Measurements from ENCODE around the gene SH3TC1.

SH3TC1 gene

GRCh38 chr4:8198906-8199593 lies at the start of gene SH3TC1:
TSS of gene SH3TC1 (plus strand) at chr4:8199290. CDS start at chr4:8205195, 5,905 bp downstream.
- peak; percentile 87 for DNase-seq

GRCh38 chr4:8149664-8150063 lies 49.4 kb upstream of the SH3TC1 start:
- no peak for DNase-seq

GRCh38 chr4:8150152-8151090 lies 48.7 kb upstream of the SH3TC1 start:
- DNase-seq: no peak

- DNase-seq: no peak
Observed at GRCh38 chr4:8151165-8151650, 47.9 kb upstream of the SH3TC1 start.

- DNase-seq: no peak
Observed at GRCh38 chr4:8152090-8152864, 46.8 kb upstream of the SH3TC1 start.

- no peak for DNase-seq
Observed at GRCh38 chr4:8152865-8153257, 46.2 kb upstream of the SH3TC1 start.

- DNase-seq: no peak
Observed at GRCh38 chr4:8153441-8153840, 45.6 kb upstream of the SH3TC1 start.

GRCh38 chr4:8155048-8155447 lies 44.0 kb upstream of the SH3TC1 start:
- no peak for DNase-seq

GRCh38 chr4:8155660-8156421 lies 43.2 kb upstream of the SH3TC1 start:
- peak; percentile 57 for DNase-seq

- peak; percentile 56 for DNase-seq
Observed at GRCh38 chr4:8156617-8157016, 42.5 kb upstream of the SH3TC1 start.

GRCh38 chr4:8157496-8157895 lies 41.6 kb upstream of the SH3TC1 start:
- no peak for DNase-seq

- no peak for DNase-seq
Observed at GRCh38 chr4:8157944-8158709, 41.0 kb upstream of the SH3TC1 start.

GRCh38 chr4:8158710-8159536 lies 40.2 kb upstream of the SH3TC1 start, which contains the start of gene ABLIM2:
TSS of gene ABLIM2 (minus strand) at chr4:8158813. CDS start at chr4:8158689, 124 bp downstream.
- peak; percentile 100 for DNase-seq

GRCh38 chr4:8159537-8160232 lies 39.4 kb upstream of the SH3TC1 start:
- DNase-seq: no peak

- DNase-seq: no peak
Observed at GRCh38 chr4:8160233-8160560, 38.9 kb upstream of the SH3TC1 start.

- no peak for DNase-seq
Observed at GRCh38 chr4:8160572-8160971, 38.5 kb upstream of the SH3TC1 start.

GRCh38 chr4:8162625-8163024 lies 36.5 kb upstream of the SH3TC1 start:
- no peak for DNase-seq

- DNase-seq: no peak
Observed at GRCh38 chr4:8163026-8163425, 36.1 kb upstream of the SH3TC1 start.

GRCh38 chr4:8163436-8164193 lies 35.5 kb upstream of the SH3TC1 start:
- DNase-seq: no peak

Measured in activated effector memory CD4-positive, alpha-beta T cell treated with anti-CD3 and anti-CD28 coated beads, Interleukin-2, amount 50 U/mL, for 16 hours (primary cell).